Urothelium cell line (cell line): ENCODE data around the gene SOX5.

Experiments
- DNase-seq: peaks from one replicate; pipeline ENCODE4 v3.0.0; 2011; ENCODE audit warnings: low spot score, mixed read lengths
- FAIRE-seq: peaks from 2 replicates; lab custom pipeline; 2011; peaks lifted over from hg19 to GRCh38; lab: Jason Lieb, UNC

SOX5 gene

DNA sequence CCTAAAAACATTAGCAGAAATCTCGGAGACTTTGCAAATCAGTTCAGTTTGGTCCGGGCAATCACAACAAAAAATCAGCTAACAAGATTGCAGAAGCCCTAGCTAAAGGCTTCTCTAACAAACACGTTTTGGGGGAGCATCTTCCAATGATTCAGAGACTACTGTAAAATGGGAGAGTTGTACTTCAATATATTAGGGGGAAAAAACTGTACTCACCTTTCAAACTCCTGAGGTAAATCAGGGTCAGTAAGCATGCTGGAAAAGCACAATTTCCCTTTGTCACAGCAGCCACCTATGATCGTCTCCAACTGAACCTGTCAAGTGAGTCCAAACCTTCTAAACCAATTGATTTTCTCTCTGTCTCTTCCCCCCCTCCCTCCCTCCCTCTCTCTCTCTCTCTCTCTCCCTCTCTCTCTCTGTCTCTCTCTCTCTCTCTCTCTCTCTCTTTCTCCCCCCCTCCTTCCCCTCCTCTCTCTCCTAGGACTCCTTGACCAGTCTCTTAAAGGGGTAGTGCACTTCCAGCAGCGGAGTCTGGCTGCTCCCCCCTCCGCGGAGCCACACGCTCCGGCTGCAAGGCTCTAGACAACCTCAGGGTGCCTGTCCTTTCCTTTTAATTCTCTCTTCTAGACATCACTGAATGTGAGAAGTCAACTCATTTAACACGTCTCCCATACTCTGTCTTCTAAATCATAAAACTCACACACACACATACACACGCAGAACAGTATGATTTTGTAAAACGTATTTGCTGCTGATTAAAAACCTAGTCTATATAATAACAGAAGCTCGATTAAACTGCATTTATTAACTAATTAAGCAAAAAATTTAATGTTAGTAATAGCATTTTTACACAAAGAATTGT lies at the start of gene SOX5:
SOX5 (minus strand) TSS at position 323 of the 862 bp plus-strand sequence; CDS start at position 254, 69 bp downstream.
- DNase-seq (peak; percentile 73), FAIRE-seq (no peak)

DNA sequence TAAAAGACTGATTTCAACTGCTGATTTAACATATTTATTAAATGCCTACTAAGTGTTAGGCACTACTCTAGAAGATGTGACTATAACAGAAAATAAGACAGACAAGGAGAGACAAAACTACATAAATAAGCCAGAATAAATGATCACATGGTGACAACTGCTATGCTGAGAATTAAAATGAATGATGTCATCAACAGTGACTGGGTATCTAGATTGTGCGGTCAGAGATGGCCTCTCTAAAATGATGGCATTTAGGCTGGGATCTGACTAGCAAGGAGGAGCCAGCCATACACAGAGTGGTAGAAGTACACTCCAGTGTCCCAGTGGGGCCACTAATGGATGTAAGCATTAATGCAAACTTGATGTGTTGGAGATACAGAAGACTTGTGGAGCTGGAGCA lies 37.6 kb upstream of the SOX5 start:
- no peak for DNase-seq
- FAIRE-seq = no peak

DNA sequence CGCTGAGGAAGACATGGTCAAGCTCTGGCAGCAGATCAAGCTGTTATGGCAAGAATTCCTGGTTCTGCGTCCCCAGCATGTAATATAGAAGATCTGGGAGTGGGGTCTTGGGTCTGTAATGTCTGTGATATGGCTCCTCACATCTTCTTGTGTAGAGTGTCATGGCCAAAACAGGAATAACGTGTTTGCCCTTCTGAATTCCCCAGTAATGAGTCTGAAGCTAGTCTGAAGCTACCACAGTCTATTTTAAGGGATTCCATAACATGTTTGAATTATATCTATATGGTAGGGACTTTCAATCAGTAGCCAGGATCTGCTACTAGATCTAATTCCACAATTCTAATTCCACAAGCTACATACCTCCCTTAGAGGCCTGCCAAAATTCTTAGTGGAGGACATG lies 31.4 kb upstream of the SOX5 start:
- no peak for FAIRE-seq
- DNase-seq = no peak

DNA sequence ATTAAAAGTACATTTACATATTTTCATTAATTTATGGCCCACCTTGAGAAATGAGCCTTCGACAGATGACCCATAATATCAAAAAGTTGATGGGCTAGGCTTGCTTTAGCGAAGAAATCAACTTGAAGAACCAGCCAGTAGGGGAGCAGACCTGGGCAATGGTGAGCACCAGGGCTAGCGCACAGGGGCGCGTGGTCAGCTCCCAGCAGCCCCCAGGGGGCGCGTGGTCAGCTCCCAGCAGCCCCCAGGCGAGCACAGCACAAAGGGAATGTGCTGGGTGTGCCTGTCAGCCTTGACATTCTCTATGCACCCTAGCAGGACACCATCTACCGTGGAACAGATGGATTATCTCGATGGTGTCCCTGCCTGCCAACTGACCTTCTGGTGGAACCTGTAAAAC lies 15.3 kb upstream of the SOX5 start:
- DNase-seq = no peak
- FAIRE-seq = no peak

DNA sequence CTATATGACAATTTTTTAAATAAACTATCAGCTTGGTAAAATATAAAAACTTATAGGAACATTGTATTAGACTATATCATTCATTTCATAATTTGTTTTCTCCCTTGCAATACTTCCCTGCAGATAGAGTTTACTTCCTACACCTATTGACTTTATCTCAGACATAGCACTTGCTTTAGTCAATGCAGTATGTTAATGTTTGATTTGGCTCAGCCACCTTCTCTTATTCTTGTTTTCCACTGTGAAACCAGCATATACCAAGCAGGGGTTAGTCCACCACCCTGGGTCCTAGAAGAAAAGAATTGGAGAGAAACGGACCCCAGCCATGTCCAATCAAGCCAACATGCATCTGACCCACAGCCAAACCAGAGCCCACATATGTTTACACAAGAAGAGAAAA lies 10.4 kb upstream of the SOX5 start:
- FAIRE-seq = no peak

DNA sequence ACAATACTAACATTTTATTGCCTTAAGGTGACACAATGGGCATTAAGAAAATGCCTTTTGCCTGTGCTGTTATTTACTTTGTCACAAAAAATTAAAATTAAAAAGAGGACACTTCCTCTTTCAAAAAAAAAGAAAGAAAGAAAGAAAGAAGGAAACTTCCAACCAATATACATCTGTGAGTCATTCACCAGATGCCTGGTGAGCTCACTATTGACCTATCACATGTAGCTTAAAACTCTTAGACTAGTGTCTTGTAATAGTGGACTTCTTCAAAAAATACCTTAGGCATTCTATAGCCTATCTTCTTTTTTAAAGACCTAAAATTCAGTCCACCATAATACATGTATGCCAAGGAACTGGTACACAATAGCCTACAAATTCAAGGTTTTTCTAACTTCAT lies 4.9 kb upstream of the SOX5 start:
- no peak for DNase-seq
- no peak for FAIRE-seq

More for the DNA sequence above, 10.4 kb upstream of the SOX5 start:
- DNase-seq = no peak

DNA sequence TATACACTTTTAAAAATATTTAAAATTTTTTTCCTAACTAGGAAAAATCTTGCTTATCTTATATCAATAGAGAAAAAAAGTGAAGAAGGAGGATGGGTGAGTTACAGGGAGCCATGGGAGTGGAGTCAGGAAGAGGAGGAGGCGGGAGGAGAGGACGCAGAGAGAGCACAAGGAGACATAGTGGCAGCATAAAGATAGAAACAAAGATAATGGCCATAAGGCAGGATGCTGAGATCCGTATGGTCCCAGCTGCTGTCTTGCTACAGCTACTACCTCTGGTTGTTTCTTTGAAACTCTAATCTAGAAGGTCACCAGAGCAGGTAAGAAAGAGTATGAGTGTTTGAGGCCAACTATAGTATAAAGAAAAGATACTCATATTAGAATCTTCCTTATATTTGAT lies 2.6 kb upstream of the SOX5 start:
- DNase-seq = no peak
- no peak for FAIRE-seq

DNA sequence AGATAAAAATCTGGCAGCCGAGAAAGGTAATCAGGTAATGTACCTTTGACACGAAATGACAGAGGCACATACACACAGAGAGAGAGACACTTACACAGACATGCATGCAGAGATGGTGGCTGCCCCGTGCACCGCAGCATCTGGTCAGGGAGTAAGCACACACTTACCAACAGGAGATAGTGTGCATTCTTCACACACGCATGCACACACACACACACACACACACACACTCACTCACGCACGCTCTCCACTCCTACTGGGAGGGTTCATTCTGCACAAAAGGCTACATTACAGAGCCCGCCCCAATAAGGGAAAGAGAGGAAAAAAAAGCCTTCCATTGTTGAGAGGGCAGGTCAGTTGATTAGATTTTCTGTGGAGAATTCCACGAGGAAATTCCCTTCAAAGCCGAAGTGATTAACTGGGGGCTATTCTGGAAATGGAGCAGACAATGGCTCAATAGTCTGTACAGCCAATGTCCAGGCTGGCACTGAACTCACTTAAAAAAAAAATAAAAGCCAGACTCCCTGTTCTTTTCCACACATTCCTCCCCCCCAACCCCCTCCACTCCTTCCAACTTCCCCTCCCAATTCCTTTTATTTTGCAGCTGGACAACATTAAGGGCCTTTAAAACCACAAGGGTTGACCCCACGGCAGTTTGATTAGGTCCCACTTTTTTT lies 1.4 kb upstream of the SOX5 start:
- FAIRE-seq (peak; percentile 59), DNase-seq (peak; percentile 17)

DNA sequence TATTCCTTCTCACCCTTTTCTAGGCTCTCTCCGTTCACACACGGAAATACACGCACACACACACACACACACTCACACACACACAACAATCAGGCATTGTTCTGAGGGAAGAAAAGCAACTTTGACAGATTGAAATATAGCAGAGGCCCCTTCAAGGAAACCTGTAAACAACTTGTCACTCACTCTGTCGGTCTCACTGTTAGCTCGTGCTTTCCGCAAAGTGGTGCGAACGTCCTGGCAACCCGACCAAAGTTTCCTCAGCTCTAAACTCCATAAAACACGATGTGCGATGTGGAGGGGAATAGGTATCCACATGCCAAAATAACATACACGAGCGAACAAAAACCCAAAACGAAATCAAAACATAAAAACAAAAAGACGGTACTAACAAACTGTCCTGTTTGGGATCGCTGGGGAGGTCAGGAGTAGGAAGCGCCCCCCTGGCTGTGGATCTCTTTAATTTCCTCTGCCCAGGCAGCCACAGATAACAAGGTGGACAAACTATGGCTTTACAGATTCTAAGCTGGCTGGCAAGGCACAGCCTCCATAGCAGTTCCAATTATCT lies 822 bp upstream of the SOX5 start:
- DNase-seq = peak; percentile 30
- no peak for FAIRE-seq

DNA sequence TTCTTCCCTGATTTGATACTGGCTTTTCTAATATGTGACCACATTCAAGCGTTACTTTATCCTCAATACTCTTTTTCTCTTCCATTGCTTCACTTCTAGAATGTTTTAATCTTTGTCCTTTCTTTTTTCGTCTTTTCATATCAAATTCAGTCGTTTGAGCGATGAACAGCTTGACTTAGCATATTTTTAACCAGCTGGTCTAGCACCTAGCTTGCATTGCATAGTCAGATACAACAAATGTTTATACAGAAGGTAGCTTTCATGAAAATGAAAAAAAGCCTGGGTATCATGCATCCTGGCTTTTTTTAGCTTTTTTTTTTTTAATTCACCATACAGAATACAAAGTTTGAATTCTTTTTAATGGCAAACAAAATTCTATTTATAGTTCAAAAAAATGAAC lies 1.2 kb downstream of the SOX5 start:
- DNase-seq = no peak
- FAIRE-seq = no peak

DNA sequence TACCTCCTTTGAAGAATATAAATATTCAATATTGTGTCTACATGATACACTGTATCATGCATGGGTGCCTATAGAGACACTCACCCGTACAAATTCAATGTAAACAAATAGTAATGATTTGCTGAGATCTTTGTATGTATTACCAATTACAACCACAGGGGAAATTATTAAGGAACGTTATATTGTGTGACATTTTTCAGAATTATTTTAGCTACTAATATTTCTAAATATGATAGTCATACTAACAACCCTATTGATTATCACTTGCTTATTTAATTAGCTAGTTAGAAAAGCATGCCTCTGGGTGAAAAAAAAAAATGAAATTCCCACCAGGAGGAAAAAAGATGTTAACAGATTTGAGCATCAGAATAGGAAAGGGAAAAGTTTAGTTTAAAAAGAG lies 2.1 kb downstream of the SOX5 start:
- FAIRE-seq = no peak

DNA sequence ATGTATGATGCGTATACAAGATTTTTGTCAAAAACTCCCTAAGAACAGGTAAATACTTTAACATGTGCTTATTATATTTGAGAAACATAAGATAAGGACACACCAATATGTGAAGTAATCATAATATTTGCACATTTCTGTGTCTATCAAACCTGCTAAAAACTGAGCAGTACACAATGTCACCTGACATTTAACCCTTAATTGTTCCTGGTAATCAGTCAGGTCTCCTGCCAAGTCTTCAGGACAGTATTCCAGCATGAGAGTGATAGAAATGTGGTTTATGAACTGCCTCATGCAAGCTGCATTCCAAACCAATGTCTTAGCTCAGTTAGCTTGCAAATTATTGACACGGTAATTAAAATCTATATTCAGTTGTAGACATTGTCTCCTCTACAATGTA lies 4.2 kb downstream of the SOX5 start:
- no peak for FAIRE-seq
- no peak for DNase-seq

More for the DNA sequence above, 2.1 kb downstream of the SOX5 start:
- no peak for DNase-seq

DNA sequence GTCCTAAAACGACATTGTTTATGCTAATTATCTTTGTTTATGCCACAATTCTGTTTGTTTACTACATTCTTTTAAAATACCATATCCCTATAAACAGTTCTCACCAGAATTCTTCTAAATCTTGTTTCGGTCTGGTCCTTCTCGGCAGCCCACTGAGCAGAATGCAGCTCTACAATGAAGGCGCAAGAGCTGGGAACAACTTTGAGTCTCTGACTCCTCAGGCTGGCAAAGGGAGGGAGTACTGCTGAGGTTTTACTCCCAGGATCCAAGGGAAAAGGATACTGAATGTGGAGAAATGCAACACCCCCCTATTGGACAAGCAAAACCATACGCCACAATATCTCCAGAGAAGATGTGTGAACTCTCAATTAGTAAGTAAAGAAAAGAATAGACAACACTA lies 5.4 kb downstream of the SOX5 start:
- DNase-seq (no peak), FAIRE-seq (no peak)

DNA sequence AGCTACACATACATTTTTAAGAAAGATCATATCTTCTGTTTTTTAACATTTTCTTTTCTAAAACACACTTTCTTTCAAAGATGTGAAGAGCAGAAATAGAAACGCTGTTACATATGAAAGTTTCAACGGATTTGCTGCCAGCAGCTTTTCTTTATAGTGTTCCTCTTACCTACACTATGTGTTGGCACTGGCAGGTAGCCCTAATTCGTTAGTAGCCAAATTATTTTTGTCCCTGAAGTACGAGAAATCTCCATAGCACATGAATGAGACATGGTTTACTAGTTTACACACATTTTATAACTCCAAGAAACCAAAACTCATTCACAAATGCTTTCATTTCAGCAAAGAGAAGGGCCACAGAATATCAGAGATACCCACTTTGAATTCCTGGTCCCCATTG lies 6.6 kb downstream of the SOX5 start:
- FAIRE-seq (no peak), DNase-seq (no peak)

DNA sequence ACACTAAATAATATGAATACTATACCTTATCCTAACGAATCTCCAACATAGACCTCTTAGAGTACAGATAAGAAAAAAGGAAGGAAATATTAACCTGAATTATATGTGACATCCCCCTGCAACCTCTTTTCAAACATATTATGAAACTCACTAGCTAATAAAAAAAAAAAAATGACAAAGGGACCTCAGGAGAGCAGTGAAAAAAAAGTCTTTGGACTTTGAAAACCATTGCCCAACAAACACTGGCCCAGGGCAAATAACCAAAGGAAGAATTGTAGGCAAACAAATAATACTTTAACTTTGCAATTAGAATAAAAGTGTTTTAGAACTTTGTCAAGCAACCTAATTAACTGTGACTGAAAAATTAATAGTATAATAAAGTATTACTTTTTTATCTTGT lies 7.7 kb downstream of the SOX5 start:
- no peak for DNase-seq

DNA sequence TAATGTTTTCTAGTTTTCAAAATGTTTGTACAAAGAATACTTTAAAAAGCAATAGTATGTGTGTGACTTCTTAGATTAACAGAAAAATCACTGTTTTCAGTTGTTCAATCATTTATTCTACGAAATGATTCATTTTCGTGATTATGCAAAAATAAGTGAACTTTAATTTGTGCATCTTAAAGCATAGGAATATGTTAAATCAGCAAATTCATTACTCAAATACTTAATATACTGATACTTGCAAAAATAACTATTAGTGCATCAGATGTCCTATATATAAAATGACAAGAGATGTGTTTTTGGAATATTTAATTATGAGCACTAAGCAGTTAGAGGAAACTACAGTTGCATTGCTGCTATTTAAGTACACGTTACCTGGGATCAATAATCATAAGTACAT lies 11.0 kb downstream of the SOX5 start:
- DNase-seq (no peak), FAIRE-seq (no peak)

More for the DNA sequence above, 7.7 kb downstream of the SOX5 start:
- no peak for FAIRE-seq

DNA sequence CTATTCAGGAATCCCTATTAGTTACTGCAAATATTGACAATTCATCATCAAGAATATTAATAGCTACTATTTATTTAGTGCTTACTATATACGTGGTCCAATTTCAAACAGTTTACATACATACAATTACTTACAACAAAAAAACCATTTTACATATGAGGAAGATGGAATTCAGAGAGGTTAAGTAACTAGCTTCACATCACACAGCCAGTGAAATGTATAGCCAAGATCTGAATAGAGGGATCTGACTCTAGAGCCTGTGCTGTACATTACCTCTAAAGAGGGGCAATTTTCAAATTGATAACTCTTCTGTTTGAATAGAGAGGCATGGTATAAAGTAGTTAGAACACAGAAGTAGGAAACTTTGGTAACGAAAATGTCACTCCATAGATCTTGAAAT lies 18.3 kb downstream of the SOX5 start:
- DNase-seq (no peak), FAIRE-seq (no peak)

DNA sequence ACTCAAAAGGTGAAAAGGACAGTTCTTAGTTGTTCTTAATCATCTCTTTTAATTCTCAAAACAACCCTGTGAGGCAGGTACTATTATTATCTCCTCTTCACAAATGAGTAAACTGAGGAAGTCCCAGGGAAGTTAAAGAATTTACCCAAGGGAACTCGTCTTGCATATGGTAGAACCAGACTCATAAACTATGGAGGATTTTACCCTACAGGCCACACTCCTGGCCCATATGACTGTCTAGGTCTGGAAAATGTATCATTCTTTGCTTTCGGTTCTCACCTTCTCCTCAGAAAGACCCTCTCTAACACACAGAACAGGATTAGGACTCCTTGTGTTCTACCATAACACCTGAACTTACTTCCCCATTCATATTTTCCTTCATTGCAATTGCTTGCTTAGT lies 18.9 kb downstream of the SOX5 start:
- FAIRE-seq (no peak), DNase-seq (no peak)

DNA sequence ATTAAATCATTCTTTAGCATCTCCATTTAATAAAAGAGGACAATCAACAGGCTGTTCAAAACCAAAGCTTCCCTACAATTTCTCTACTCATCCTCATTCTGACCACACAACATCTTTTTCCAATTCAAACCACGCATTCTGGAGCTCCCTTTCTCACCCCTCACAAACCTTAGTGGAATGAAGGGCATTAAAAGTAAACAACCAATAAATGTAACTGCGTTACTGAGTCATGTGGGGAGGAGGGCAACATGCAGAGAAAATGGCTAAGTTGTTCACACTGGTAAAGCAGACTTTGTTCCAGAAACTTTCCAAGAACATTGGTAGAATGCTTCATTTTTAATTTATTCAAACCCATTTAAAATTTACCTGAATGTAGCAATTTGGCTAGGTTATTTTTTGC lies 19.6 kb downstream of the SOX5 start:
- no peak for DNase-seq
- no peak for FAIRE-seq

DNA sequence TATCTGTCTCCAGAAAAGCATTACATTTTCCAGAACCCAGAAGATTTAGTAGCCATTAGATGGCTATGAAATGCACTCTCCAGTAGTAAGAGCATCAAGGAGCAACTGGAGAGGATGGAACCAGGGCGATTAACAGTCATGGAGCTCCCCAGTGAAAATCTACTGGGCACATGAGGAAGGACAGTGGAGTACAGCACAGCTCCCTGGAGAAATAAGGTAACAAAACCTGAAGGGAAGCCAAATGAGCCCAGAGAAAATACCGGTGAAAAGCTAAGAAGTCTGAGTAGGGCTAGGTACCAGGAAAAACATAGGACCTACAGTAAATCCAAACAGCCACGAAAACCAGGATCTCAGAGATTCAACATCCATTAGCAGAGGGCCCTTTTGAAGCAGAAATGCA lies 21.6 kb downstream of the SOX5 start:
- FAIRE-seq = no peak
- DNase-seq = no peak

DNA sequence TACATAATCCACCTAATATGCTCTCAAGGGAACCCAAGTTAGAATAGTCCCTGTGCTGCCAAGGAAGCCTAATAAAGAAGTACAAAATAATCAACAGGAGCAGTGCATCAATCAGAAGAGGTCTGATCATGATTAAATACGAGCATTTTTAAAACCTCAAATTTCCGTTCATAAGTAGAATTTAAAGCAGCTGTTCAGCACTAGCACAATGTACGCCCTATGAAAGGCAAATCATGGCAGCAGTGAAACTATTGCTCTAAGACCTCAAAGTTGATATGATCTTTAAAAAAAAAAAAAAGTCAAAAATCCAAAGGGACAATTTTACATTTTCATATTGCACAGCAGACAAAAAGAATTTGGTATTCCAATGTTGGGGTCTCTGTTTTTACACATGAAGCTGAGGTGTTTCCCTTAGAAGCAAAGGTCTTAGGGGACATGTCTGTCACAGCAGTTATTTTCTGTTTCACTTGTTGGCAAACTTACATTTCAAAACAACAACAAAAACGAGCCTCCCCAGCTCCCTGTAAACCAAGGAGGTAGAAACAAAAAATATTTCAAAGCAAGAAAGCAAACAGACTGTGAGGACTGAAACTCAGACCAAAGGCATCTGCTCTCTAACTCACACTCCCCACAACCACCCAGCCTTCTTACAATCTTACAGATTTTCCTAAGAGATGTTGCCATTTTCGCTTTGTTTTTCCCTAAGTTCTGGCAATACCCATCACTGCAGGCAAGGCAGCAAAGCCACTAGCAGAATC lies 28.2 kb downstream of the SOX5 start:
- FAIRE-seq (no peak), DNase-seq (no peak)
